Spleen (tissue), 7 donors: ENCODE data around the gene PALM3.

Experiments
- CTCF ChIP-seq, 11 experiments: fragments of 200-600 bp in 7 of 11; fragments of 450-650 bp in 4 of 11; sonication (generic) in 4 of 11; IDR thresholded peaks in 8 of 11; conservative IDR thresholded peaks in 3 of 11; 1 replicate in 7 of 11; 2 replicates in 4 of 11; pipeline versions ENCODE4 v1.4.0 to v1.8.0; 2016 to 2021; ENCODE audit warnings: antibody characterized with exemption in 11 of 11, inconsistent platforms in 4 of 11, mild to moderate bottlenecking in 1 of 11
- POLR2A ChIP-seq, 3 donors: fragments of 450-650 bp; IDR thresholded peaks; one replicate each; pipeline ENCODE4 v1.5.1; 2017; ENCODE audit warnings: antibody characterized with exemption in 3 of 3, mild to moderate bottlenecking in 1 of 3
- POLR2AphosphoS5 ChIP-seq, 3 donors: sonication (generic); formaldehyde crosslinking; IDR thresholded peaks; one replicate each; pipeline ENCODE4 v1.5.1; 2017; ENCODE audit warnings: antibody characterized with exemption in 3 of 3
- donor health status: DM: no; HTN: no; CAD: no; lungs with moderate emphysema.
- donor health status: DM: no; HTN: no; CAD: no.
- donor health status: DM: no; HTN: no; CAD: no.

GRCh38 chr19:14059093-14059480 lies 2.8 kb downstream of the PALM3 start:
- peak; percentile 8 to 72 (median 56) for TF ChIP-seq CTCF (IDR thresholded peaks at IDR 0.05 in 8 of 11, conservative IDR thresholded peaks at IDR 0.05 in 3 of 11)
- no peak for TF ChIP-seq POLR2A (IDR thresholded peaks at IDR 0.05)
- TF ChIP-seq POLR2AphosphoS5 (IDR thresholded peaks at IDR 0.05), result no peak
